Renal cortex interstitium (tissue), 15 donors: ENCODE measurements around the gene DIAPH1. TPM values are rescaled to one million over a fixed set of nuclear protein-coding genes. Genes with fewer than 3 reads are reported as not detected.
A peak's percentile ranks its signal among the peaks of the same experiment; 100 is the strongest.

ENCODE experiments used
- DNase-seq, 11 donors: peaks; one replicate each; pipeline ENCODE4 v3.0.0-alpha.2; 2013; ENCODE audit warnings: low read depth in 9 of 11, low spot score in 4 of 11; ENCODE audit errors: extremely low read depth in 1 of 11
- long read RNA-seq, 16 experiments: transcript quantifications; one replicate each; lab custom pipeline, GENCODE V29; 2026
- polyA plus RNA-seq, 3 donors: library from polyadenylated mRNA; unstranded; fragments of 120-200 nt; gene quantifications; one replicate each; pipeline ENCODE4 v1.2.1, GENCODE V29; 2013; ENCODE audit not compliant: insufficient read length in 3 of 3

Gene DIAPH1
- 10 to 100 TPM; 70.4 to 86.9 (median 73.6) TPM for polyA plus RNA-seq
- long read RNA-seq, donor 1, partial matches to known transcripts: 0 of 1 reads
- long read RNA-seq, donor 1, other reads (novel, unspliced or antisense): 0 of 1 reads
- long read RNA-seq, donor 2, partial matches to known transcripts: 0 of 1 reads
- long read RNA-seq, donor 2, other reads (novel, unspliced or antisense): 0 of 1 reads
- long read RNA-seq, donor 3: 0 reads
- long read RNA-seq, donor 4: 0 reads
- long read RNA-seq, donor 5: 0 reads
- long read RNA-seq, donor 6, partial matches to known transcripts: 10 of 10 reads
- long read RNA-seq, donor 6, other reads (novel, unspliced or antisense): 0 of 10 reads
- long read RNA-seq, donor 7: 0 reads
- long read RNA-seq, donor 8: 0 reads
- long read RNA-seq, donor 9, partial matches to known transcripts: 0 of 2 reads
- long read RNA-seq, donor 9, other reads (novel, unspliced or antisense): 0 of 2 reads
- long read RNA-seq, donor 10: 0 reads
- long read RNA-seq, donor 11: 0 reads
- long read RNA-seq, donor 12: 0 reads
- long read RNA-seq, donor 13: 0 reads
- long read RNA-seq, donor 14: 0 reads
- long read RNA-seq, donor 15, partial matches to known transcripts: 0 of 1 reads
- long read RNA-seq, donor 15, other reads (novel, unspliced or antisense): 0 of 1 reads
- long read RNA-seq, donor 16, partial matches to known transcripts: 19 of 19 reads
- long read RNA-seq, donor 16, other reads (novel, unspliced or antisense): 0 of 19 reads

DNA sequence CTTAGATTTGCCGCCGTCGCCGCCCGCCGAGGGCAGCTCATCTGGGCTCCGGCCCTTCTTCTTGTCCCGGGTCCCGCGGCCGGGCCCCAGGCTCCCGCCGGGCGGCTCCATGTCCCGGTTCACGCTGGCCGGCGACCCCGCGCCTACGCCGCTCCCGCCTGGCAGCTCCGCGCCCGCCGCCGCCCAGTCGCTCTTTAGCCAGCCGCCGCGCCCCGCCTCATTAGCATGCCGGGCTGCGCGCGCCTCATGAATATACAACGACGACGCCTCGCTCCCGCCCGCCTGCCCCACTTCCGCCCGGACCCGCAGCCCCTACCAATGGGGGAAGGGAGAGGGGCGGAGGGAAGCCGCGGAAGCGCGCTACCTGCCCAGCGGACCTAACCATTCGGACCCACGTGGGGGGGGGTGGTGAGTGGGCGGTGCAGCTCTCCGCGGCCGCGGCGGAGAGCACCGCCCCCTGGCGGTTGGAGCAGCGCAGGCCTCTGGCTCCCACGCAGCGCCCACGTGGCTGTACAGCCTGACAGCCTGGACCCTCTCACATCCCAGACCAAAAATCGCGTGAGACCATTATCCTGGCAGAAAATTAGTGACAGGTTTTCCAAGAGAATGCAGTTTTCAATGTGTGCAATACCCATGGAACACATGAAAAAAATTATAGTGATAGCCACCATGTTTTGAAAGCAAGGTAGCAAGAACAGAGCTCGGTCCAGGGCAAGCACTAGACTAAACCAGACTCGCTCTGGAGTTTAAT lies at the start of gene DIAPH1:
Gene DIAPH1 (minus strand): TSS at position 197 of the 751 bp plus-strand sequence. CDS start 86 bp downstream, at position 111.
- DNase-seq: peak; percentile 79 to 97 (median 94)

DNA sequence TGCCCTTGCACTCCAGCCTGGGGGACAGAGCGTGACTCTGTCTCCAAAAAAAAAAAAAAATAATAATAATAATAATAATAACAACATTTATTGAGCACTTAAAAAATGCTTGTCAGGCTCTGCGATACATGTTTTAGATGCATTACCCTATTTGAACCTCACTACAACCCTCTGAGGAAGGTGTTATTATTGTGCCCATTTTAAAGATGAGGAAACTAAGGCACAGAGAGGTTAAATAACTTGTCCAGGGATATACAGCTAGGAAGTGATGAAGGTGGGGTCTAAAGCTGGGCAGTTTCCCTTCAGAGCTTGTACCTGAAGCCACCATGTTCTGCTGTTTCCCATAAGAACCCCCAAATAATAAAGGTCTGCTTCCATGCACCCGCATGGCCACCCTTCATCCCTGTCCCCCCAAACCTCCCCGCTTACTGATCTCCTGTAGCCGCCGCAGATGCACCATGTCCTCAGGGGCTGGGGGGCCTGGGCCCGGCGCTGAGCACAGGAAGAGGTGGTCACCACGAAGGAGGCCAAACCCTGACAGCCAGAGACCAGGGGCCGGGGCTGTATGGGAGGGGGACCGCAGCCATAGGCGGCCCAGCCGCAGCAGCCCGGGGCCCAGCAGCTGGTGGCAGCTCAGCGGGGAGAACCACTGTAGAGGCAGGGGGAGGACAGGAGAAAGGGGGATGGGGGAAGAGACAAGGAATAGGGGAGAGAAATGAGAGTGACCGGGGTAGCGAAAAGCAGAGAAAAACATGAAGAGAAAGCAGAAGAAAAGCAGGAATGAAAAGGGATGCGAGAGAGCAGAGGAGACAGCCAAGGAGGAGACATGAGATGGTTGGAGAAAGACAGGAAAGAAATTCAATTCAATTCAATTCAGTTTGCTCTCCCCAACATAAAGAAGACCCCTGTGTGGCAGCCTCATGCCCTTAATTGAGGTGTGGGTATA lies 47.5 kb upstream of the DIAPH1 start:
- DNase-seq: no peak

DNA sequence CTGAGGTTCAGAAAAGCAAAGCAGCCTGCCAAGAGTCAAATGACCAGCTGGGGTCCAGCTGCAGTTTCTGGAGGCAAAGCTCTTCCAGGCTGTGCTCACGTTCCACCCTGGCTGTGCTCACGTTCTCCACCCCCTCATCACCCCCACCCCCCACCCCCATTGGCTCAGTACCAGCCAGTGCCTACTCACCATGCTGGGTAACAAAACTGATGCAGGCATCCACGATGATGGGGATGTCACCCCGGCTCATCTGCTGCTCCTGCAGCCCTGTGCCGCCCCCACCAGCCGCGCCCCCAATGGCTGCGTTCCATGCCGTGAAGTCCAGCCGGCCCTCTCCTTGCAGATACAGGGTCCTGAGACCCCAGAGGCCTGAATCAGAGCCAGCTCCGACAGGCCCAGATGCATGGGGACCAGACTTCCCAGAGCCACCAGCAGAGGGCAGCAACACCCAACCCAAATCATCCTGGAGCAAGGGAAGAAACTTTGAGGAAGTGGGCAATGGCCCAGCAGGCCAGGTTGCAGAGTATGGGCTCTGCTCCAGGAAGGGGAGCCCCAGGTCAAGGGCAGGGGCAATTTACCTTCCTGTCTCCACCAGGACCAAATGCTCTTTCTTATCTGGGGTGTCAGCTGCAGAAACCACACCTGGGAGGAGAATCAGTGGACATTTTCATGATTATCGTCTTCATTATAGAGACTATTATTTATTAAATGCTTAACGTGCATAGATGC lies 46.1 kb upstream of the DIAPH1 start:
- DNase-seq: peak in 4 of 11 donors; percentile 50 to 75 (median 64)

DNA sequence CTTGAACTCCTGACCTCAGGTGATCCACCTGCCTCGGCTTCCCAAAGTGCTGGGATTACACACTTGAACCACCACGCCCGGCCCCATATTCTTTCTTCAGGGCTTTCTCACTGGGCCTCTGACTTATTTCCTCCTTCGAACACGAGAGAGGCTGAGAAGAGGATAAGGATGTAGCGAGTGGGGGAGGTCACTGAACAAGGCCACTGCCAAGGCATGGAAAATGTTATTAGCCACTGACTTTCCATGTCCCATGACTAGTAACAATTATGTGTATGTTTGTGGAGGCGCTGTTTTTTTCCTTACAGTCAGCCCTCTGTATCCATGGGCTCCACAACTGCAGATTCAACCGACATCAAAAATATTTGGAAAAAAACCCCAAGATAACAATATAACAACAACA lies 44.7 kb upstream of the DIAPH1 start:
- DNase-seq: no peak

DNA sequence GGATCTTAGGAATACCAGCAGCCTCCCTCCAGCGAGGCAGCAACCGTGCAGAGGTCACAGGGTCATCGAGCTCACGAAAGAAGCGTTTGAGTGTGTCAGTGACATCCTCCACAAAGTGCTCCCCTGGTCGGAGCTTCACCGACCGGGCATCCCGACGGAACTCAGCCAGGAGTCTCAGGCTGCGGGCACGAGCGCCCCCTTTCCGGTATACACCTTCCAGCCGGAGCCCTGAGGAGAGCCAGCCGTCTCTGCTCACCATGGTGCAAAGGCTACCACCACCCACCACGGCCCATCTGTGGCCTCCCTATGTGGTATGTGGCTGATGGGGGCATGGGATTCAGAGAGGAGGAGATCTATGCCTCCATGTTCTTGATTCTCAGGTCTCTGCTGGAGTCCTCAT lies 43.2 kb upstream of the DIAPH1 start:
- DNase-seq: no peak

DNA sequence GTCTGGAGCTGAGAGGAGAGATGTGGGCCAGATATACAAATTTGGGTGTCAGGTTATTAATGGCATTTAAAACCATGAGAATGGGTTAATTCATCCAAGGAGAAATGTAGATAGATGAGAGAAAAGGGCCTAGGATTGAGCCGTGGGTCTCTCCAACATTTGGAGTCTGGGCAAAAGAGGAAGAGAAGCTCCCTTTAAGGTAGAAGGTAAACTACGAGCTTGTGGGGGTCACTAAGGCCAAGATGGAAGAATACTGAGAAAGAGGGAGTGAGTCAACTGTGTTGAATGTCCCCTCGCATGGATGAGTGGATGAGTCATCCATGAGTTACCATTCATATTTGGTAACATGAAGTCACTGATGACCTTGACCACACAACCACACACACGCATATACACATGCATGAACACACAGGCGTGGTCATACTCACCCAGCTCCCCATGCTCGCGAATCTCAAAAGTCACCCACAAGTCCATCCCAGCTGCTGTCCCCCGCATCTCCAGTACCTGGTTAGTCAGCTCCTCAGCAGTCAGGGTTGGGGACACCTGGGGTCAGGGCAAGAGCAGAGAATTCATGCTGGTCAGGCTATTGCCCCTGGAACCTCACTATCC lies 39.2 kb upstream of the DIAPH1 start:
- DNase-seq: no peak

DNA sequence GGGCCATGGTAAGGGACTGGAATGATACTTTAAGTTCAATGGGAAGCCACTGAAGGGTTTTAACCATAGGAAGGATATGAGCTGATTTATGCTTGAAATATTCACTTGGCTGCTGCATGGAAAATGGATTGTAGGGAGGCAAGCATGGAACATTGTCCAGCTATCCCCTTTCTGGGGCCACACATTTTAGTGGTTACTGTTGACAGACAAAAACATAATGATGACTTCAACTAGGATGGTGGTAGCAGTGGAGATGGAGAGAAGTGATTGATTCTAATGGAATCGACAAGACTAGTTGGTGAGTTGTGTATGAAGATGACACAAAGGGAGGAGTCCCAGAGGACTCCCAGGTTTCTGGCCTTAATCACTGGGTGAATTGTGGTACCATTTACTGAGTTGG lies 38.6 kb upstream of the DIAPH1 start:
- no peak for DNase-seq

DNA sequence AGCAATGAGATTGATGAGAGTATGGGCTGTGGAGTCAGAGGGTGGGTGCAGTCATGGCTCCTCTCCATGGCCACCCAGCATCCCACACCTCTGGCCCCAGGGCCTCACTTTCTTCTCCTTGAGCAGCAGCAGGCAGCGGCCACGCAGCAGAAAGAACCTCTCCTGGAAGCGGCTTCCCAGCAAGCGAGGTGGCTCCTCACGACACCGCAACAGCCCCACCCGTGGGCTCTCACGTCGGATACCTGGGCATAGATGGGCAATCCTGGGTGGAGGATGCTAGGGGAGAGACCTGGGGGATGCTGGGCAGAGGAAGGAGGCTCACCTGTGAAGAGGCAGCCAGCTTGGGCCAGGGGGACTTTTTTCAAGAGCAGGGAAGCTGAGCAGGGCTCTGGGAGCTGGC lies 37.6 kb upstream of the DIAPH1 start:
- DNase-seq: no peak

DNA sequence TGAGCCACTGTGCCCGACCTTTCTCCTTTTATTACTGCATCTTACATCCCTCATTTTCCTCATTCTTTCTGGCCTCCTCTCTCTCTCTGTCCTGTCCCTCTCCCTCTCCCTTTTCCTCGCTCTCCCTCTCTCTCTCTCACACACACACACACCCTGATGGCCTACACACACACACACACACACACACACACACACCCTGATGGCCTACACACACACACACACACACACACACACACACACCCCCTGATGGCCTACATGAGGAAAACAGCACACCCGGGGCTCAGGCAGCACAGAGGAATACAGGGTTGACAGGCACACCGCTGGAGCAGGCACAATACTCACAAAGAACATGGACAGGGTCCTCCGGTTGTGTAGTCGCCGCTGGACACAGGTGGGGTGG lies 36.2 kb upstream of the DIAPH1 start:
- DNase-seq: no peak

DNA sequence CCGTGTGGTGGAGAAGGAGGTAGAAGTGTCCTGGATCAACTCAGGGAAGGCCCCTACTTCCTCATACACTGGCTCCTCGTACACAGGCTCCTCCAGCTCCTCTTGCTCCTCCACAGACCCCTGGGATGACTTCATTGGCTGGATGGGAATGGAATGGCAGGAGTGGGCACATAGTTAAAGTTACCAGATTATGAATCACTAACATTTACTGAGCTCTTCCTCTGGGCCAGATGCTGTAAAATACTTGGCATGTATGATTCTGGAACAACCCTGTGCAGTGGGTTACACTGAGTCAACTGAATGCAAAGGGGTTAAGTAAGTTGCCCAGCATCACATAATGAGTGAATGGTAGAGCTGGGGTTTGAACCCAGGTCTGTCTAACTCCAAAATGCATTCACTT lies 35.5 kb upstream of the DIAPH1 start:
- DNase-seq: no peak

DNA sequence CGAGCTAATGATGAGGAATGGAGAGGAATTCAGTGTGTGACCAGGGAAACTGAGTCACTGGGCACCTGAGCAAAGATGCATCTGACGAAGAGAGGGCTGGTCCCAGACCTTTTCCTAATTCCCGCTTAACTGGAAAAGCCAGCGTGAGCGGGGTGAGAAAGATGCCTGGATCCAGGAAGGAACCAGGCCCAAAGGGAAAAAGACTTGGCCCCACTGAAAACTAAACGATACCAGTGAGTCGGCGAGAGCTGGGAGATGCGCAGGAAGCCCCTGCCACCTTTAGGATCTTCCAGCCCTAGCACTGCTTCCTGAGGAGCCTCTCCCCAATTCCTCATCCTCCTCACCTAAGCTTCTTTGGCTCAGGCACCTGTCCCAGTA lies 32.9 kb upstream of the DIAPH1 start:
- DNase-seq: no peak

DNA sequence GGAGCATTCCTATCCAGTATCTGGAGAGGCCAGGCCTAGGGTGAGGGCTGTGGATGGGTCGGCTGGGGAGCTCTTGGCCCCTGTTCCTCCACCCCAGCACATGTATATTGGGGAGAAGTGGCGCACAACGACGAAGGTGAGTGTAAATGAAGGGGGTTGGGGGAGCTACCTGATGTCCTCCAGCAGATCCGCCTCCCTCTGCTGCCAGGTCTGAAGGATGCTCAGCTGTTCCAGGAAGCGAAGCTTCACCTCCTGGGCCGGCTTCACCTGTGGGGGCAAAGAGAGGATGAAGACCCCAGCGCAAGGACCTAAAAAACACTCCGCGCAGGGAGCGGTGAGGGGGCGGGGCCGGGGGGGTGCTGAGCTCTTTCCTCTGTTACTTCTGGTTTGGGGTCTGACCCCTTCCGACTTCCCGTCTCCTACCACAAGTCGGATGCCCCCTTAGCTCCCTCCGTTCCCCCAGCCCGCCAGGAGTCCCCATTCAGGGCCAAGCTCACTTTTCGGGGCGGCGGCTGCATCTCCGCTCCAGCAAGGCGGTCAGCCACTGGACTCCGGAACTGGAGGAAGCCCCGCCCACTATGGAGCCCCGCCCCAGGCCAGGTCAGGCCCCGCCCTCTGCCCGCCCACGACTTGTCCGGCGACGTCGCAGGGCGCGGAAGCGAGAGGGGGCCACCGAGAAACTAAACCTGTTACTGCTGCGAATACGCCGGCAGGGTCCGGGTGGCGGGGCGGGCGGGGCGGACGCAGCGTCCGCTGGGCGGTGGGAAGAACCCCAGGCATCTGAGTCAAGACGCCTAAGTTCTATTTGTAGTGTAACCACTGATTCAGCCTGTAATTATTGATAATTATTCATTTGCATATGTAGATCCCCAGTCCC lies 32.3 kb upstream of the DIAPH1 start, which contains the start of gene FCHSD1:
Gene FCHSD1 (minus strand): TSS at position 568 of the 877 bp plus-strand sequence. CDS start 50 bp downstream, at position 518.
- peak in 7 of 11 donors; percentile 61 to 74 (median 68) for DNase-seq

DNA sequence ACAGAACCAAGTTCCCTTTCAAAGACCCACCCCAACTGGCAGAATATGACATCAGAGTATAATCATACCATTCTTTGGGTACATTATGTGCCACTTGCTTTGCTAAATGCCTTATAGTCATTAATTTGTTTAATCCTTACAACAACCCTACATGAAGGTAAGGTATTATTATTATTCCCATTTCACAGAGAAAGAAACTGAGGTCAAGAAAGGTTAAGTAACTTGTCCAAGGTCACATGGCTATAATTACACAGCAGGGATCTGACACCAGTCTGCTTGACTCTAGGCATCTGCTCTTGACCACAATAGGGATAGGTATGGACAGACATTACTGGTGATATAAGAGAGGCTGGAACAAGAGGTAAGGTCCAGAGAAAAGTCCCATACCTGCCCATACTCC lies 31.2 kb upstream of the DIAPH1 start:
- no peak for DNase-seq

DNA sequence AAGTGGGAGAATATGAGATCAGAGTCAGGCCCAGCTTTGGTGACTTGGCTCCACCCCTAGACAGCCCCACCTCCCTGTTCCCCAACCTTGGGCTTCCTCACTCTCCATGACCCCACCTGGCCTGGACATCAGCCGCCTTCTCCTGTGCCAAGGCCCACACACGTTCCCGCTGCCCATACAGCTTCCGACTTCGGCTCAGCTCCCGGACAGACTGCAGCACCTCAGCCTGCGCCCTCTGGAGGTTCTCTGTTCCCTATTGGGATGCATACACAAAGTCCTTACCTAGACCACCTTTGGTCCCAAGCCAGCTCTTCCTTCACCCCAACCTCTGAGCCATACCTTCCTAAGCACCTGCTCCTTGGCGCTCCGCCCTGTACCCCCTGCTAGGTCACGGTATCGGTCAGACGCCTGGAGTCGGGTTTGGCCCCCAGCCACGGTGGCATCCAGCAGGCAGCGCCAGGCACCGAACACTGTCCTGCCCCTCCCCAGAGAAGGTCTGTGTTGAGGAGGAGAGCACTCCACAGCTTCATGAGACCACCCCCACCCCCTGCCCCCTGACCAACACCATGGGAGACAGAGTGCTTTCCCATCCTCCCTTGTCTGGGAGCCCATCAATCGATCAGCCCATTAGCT lies 30.4 kb upstream of the DIAPH1 start:
- DNase-seq: no peak

DNA sequence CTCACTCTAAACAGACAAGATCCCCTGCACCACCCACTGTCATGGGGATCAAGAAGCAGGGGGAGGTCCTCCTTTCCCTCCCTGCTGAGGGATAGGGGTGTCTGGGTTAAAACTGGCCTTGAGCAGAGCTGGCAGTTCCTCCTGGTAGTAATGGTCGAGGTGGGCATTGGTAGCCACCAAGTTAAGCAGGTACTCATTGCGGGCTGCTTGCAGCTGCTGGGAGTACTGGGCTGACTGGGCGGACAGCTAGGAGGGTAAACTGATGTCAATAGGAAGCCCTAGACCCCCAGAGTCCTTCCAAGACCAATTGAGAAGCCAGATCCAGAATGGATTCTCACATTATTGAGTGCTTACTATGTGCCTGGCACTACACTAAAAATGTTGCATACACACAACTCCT lies 29.1 kb upstream of the DIAPH1 start:
- no peak for DNase-seq

DNA sequence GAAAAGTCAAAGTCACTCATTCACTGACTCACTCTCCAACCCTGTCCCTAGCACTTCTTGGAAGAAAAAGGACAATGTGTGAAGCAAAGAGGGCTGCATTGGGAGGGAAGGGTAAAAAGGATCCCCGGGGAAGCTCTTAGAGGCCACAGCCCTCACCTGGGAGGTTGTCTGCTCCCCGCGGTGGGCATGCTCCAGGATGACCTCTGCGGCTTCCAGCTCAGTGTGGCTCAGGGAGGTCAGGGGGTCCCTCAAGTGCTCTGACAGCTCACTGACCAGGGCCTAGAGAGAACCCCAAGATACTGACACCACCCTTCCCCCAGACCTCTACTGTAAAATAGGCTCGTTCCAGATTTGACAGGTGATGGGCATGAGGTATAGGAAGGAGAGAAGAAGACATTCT lies 28.4 kb upstream of the DIAPH1 start:
- no peak for DNase-seq
